Activated CD8-positive, alpha-beta memory T cell treated with anti-CD3 and anti-CD28 coated beads for 24 hours (primary cell): ENCODE results near the gene CNTN6.
"Not testable (repeated sequence)": the region's sequence is repeated elsewhere in the genome, so short reads cannot be mapped to it uniquely, and the experiment has no call there.

ENCODE experiments used
- DNase-seq: peaks from one replicate; pipeline ENCODE4 v3.0.0-alpha.2; 2020

Gene CNTN6

GRCh38 chr3:1292571-1293071 lies 199.8 kb downstream of the CNTN6 start:
- no peak for DNase-seq

GRCh38 chr3:1294586-1294985 lies 201.8 kb downstream of the CNTN6 start:
- DNase-seq = no peak

GRCh38 chr3:1318296-1319005 lies 225.6 kb downstream of the CNTN6 start:
- no peak for DNase-seq

- no peak for DNase-seq
Observed at GRCh38 chr3:1326546-1326945, 233.7 kb downstream of the CNTN6 start.

- no peak for DNase-seq
Observed at GRCh38 chr3:1330107-1330506, 237.3 kb downstream of the CNTN6 start.

- no peak for DNase-seq
Observed at GRCh38 chr3:1346386-1346785, 253.6 kb downstream of the CNTN6 start.

GRCh38 chr3:1348547-1348946 lies 255.7 kb downstream of the CNTN6 start:
- no peak for DNase-seq

GRCh38 chr3:1350885-1351284 lies 258.1 kb downstream of the CNTN6 start:
- DNase-seq = no peak

GRCh38 chr3:1355691-1356090 lies 262.9 kb downstream of the CNTN6 start:
- DNase-seq = no peak

- DNase-seq = no peak
Observed at GRCh38 chr3:1356101-1356500, 263.3 kb downstream of the CNTN6 start.

- no peak for DNase-seq
Observed at GRCh38 chr3:1365528-1365927, 272.7 kb downstream of the CNTN6 start.

- no peak for DNase-seq
Observed at GRCh38 chr3:1374471-1374870, 281.6 kb downstream of the CNTN6 start.

- no peak for DNase-seq
Observed at GRCh38 chr3:1375145-1375544, 282.3 kb downstream of the CNTN6 start.

GRCh38 chr3:1380926-1381646 lies 288.3 kb downstream of the CNTN6 start:
- no peak for DNase-seq

- no peak for DNase-seq
Observed at GRCh38 chr3:1381647-1382036, 288.8 kb downstream of the CNTN6 start.

- not testable (repeated sequence) for DNase-seq
Observed at GRCh38 chr3:1387396-1387905, 294.6 kb downstream of the CNTN6 start.

- no peak for DNase-seq
Observed at GRCh38 chr3:1394188-1394587, 301.4 kb downstream of the CNTN6 start.

- DNase-seq = no peak
Observed at GRCh38 chr3:1400571-1400970, 307.7 kb downstream of the CNTN6 start.

GRCh38 chr3:1404270-1404962 lies 311.6 kb downstream of the CNTN6 start:
- DNase-seq = no peak

GRCh38 chr3:1406250-1406649 lies 313.4 kb downstream of the CNTN6 start:
- no peak for DNase-seq

GRCh38 chr3:1421577-1421976 lies 328.8 kb downstream of the CNTN6 start:
- no peak for DNase-seq

- no peak for DNase-seq
Observed at GRCh38 chr3:1423566-1424089, 330.8 kb downstream of the CNTN6 start.

- no peak for DNase-seq
Observed at GRCh38 chr3:1439395-1439794, 346.6 kb downstream of the CNTN6 start.
